ENCODE data around the gene FNDC3B.

The FNDC3B gene

DNA sequence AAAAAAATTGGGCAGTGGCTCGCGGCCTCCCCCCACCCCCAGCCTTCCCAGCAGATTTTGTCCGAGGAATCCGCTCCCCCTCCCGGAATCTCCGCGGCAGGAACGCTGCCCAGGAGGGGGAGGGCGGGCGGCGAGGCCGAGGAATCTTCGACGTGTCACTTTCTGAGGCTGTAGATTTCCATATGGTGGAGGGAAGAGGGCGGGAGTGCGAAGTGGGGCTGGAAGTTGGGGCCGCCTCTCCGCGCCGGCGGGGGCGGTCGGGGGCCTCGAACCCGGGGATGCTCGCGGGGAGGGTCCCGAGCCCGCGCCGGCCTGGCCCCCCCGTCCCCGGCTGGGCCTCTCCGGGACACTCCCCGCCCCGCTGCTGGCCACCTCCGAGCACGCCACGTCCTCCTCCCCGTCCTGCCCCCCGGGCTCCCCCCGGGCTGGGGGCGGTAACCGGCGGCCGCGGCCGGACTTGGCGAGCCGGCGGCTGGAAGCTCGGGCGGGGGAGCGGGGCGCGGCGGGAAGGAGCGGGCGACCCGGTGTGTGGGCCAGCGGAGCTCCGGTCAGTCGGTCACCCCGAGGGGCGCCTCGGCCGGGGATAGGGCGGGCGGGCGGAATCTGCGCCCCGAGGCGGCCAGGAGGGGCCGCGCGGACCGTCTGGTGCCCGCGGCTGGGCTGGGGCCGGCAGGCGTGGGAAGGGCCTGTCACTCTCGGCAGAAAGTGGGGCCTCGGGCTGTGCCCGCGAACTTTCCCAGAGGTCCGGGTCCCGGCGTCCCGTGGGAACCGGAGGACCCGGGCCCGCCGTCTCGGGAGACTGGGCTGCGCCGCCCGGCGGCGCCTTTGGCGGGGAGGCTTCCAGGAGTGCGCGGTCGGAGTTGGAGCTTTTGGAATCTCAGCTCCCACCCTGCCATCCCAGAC, 951 bp downstream of the FNDC3B start (continued):
- no peak for TF ChIP-seq ZNF266 (tag by site-specific recombination; IDR thresholded peaks at IDR 0.05; ENCODE audit: low read depth)
- no peak for TF ChIP-seq ZSCAN16 (tag by site-specific recombination; IDR thresholded peaks at IDR 0.05)
- TF ChIP-seq SCRT2 (tag by site-specific recombination; IDR thresholded peaks at IDR 0.05) = no peak
- no peak for TF ChIP-seq ZNF560 (tag by site-specific recombination; IDR thresholded peaks at IDR 0.05; ENCODE audit: borderline replicate concordance)
- no peak for TF ChIP-seq MEIS1 (CRISPR knock-in tag; IDR thresholded peaks at IDR 0.05; ENCODE audit: borderline replicate concordance)
- TF ChIP-seq ZNF664 (tag by site-specific recombination; IDR thresholded peaks at IDR 0.05) = no peak
- no peak for TF ChIP-seq ZNF830 (tag by site-specific recombination; IDR thresholded peaks at IDR 0.05; ENCODE audit: low read depth)
- no peak for TF ChIP-seq PRDM6 (tag by site-specific recombination; IDR thresholded peaks at IDR 0.05)
- peak; percentile 56 for TF ChIP-seq ZBTB26 (tag by site-specific recombination; optimal IDR thresholded peaks at IDR 0.05)
- no peak for TF ChIP-seq MYNN (tag by site-specific recombination; IDR thresholded peaks at IDR 0.05; ENCODE audit: borderline replicate concordance)
- no peak for TF ChIP-seq SETDB1 (IDR thresholded peaks at IDR 0.05; ENCODE audit: insufficient read length, low read length)
- no peak for TF ChIP-seq ZNF140 (tag by site-specific recombination; IDR thresholded peaks at IDR 0.05)
- TF ChIP-seq, protein P1, sequence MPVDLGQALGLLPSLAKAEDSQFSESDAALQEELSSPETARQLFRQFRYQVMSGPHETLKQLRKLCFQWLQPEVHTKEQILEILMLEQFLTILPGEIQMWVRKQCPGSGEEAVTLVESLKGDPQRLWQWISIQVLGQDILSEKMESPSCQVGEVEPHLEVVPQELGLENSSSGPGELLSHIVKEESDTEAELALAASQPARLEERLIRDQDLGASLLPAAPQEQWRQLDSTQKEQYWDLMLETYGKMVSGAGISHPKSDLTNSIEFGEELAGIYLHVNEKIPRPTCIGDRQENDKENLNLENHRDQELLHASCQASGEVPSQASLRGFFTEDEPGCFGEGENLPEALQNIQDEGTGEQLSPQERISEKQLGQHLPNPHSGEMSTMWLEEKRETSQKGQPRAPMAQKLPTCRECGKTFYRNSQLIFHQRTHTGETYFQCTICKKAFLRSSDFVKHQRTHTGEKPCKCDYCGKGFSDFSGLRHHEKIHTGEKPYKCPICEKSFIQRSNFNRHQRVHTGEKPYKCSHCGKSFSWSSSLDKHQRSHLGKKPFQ (tag by site-specific recombination; IDR thresholded peaks at IDR 0.05) = no peak
- TF ChIP-seq ZNF707 (tag by site-specific recombination; IDR thresholded peaks at IDR 0.05) = no peak
- no peak for TF ChIP-seq ZNF394 (tag by site-specific recombination; IDR thresholded peaks at IDR 0.05; ENCODE audit: borderline replicate concordance)
- 0 out of 2 replicates have a peak, but pooled peaks have one; percentile 11 for TF ChIP-seq ZNF37A (tag by site-specific recombination; IDR thresholded peaks at IDR 0.05)
- TF ChIP-seq ZNF514 (tag by site-specific recombination; IDR thresholded peaks at IDR 0.05) = no peak
- TF ChIP-seq ZNF202 (tag by site-specific recombination; IDR thresholded peaks at IDR 0.05; ENCODE audit: borderline replicate concordance) = no peak
- no peak for TF ChIP-seq ZNF354C (tag by site-specific recombination; IDR thresholded peaks at IDR 0.05; ENCODE audit: borderline replicate concordance, low read depth)
- TF ChIP-seq, protein P2, sequence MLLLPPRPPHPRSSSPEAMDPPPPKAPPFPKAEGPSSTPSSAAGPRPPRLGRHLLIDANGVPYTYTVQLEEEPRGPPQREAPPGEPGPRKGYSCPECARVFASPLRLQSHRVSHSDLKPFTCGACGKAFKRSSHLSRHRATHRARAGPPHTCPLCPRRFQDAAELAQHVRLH (tag by site-specific recombination; IDR thresholded peaks at IDR 0.05) = no peak
- TF ChIP-seq ZNF555 (tag by site-specific recombination; conservative IDR thresholded peaks at IDR 0.05) = no peak
- no peak for TF ChIP-seq REPIN1 (tag by site-specific recombination; IDR thresholded peaks at IDR 0.05; ENCODE audit: low read depth)
- peak; percentile 15; the same call in 1 of the 2 replicates for TF ChIP-seq SP3 (tag by site-specific recombination; IDR thresholded peaks at IDR 0.05)
- no peak for TF ChIP-seq KLF9 (tag by site-specific recombination; IDR thresholded peaks at IDR 0.05; ENCODE audit: low read depth)
- TF ChIP-seq YY2 (tag by site-specific recombination; IDR thresholded peaks at IDR 0.05) = no peak
- TF ChIP-seq ZNF19 (tag by site-specific recombination; IDR thresholded peaks at IDR 0.05; ENCODE audit: low read depth) = no peak
- no peak for TF ChIP-seq RBAK (tag by site-specific recombination; IDR thresholded peaks at IDR 0.05)
- peak; percentile 31; the same call in 1 of the 2 replicates for TF ChIP-seq PATZ1 (tag by site-specific recombination; IDR thresholded peaks at IDR 0.05)
- no peak; the same call in 1 of the 2 replicates for TF ChIP-seq ZNF561 (tag by site-specific recombination; IDR thresholded peaks at IDR 0.05; ENCODE audit: borderline replicate concordance)
- TF ChIP-seq ZNF214 (tag by site-specific recombination; IDR thresholded peaks at IDR 0.05; ENCODE audit: borderline replicate concordance) = no peak
- TF ChIP-seq ZEB2 (tag by site-specific recombination; IDR thresholded peaks at IDR 0.05) = 0 out of 2 replicates have a peak, but pooled peaks have one; percentile 2
- TF ChIP-seq ZNF292 (tag by site-specific recombination; IDR thresholded peaks at IDR 0.05; ENCODE audit: borderline replicate concordance, low read depth) = no peak
